ENCODE measurements around the gene PPARGC1A.

PPARGC1A gene

DNA sequence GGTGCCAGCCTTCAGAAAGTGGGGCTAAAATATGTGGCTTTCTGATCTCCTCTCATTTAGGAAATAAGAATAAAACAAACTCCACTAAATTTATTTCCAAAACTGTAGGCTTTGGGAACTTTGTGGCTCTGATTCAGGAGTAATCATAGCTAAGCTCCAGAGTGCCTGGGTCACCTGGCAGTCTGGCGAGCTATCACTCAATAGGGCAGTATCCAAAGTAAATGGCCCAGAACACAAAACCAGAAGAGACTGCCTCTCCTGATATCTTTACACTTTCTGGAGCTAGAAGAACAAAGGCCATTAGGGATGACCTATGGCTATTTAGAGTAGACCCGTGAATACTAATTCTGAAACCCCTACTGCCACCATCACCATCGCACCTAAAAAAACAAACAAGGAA, 17.0 kb upstream of the PPARGC1A start:
- DNase-seq, result no peak

DNA sequence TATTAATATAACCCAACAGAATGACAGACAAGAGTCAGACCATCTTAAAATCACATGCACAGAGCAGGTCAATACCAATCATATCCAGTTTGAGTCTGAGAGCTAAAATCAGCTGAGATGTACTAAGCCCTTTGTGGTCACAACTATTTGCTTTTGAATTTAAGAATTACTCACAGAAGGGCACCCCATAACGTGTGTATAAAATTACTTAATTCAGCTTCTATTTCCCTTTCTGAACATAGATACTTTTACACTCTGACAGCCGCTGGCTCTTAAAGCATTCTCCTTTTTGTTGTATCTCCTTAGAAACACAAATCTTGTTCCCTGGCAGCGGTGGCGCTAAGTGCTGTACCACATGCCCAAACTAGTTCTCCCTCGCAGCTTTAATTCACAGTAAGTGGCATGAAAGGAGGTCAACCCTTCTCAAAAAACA, 14.8 kb upstream of the PPARGC1A start:
- DNase-seq, result peak; percentile 49

DNA sequence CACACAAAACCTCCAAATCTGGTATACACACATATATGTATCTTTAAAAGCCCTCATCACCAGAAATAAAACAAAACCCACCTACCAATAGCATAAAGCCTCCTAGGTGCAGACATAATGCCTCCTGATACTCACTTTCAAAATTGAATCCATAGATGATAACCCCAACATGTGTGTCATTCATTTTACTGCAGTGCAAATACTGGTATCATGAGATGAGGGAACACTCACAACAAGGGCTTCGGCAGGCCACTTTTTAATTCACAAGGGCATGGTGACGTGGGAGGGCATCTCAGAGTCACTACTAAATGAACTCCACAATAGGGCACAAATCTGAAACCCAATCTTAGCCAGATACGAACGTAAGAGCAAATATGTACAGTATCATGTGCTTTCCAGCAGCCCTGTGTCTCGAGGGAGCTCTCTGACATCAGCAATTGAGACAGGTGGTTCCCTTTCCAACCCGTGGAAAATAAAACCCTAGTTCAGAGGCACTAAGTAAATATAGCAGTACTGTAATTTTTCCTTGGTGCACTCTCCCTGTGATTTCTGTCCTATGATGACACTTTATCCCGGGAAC, 14.1 kb upstream of the PPARGC1A start:
- peak; percentile 97 for DNase-seq

DNA sequence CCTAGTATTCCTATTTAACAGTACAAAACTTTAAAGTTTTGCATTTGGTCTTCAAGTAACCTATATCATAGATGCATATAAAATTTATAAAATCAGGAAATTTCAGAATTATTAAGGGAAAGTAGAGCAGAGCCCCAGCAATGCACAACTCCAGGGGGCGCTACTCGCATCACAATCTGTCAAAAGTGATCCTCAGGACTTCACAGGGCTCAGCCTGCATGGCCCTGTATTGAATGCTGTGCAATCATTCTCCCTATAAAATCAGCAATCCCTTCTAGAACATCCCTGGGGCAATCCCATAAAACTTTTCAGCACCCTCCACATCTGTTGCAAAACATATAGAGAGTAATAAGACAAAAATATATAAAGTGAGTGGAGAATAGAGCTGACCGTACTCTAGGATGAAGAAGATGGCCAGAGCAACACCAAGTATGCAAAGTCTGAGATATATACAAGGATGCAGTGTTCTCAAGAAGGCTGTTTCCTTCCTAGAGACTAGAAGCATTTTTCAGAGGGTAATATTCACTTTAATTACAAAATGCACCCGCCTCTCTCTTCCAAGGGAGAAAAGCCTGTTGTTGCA, 12.5 kb upstream of the PPARGC1A start:
- no peak for DNase-seq

DNA sequence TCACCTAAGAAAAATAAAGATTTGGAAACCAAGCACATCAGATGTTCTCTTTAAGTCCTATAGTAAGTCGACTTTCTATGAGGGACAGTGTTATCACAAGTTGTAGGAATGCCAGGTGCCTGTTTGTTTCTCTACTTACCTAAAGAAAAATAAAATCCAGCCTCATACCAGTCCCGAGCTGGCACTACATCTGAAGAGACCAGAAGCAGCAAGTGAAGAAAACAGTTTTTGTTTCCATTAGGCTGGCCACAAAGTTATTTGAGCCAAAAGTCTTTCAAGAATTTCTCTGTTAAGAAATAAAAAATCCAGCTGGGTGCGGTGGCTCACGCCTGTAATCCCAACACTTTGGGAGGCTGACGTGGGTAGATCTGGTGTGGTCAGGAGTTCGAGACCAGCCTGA, 10.8 kb upstream of the PPARGC1A start:
- no peak for DNase-seq

DNA sequence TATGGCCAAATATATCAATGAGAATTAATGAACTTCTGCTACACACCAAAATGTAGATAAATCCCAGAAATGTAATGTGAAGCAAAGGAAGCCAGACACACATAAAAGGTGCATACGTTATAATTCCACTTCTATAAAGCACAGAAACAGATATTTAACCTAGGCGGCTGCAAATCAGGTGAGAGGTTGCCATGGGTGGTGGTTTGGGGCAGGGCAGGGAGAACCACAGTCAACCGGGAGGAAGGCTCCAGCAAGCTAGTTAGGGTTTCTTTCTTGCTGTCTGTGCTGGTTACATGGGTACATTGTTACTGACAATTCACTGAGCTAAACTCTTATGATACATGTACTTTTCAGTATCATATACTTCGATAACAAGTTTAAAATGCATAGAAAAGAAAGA, 9.7 kb upstream of the PPARGC1A start:
- no peak for DNase-seq

DNA sequence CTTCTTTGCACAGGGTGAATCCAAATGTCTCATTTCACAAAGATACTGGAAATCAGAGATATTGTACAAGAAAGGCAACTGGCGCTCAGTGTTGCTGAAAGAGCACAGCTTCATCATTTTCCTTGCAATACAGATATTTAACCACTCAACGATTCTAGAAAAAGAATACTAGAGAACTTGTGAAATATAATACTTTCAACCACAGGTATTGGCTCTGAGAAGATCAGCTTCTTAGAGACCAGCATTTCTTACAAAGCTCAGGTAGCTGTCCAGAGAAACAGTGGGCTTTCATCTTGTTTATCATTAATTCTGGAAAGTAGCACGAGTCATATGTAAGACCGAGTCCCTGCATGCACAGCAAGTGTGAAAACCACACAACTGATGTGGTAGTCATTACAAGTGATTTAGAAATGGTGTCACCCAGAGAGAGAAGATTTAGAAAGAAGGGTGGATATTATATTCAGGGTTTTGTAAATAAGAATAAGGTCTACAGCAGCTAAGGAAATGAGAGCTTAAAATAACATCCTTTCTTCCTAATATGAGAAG, 7.8 kb upstream of the PPARGC1A start:
- DNase-seq, result no peak

DNA sequence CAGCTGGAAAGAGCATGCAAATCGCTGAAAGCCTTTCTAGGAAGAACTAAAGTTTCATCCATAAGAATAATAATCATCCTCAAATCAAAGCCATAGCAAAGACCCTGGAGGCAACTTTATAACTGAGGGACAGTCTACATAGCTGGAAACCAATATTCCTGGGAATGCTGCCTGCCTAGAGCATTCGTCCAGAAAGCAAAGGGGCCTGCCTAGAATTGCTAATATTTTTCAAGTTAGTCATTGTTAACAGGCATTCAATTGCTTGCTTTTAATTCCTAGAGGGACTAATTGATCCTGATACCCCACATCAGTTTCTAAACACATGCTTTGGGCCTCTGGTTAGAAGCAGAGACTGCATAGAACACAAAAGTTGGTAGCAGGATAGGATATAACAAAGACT, 4.2 kb upstream of the PPARGC1A start:
- no peak for DNase-seq

DNA sequence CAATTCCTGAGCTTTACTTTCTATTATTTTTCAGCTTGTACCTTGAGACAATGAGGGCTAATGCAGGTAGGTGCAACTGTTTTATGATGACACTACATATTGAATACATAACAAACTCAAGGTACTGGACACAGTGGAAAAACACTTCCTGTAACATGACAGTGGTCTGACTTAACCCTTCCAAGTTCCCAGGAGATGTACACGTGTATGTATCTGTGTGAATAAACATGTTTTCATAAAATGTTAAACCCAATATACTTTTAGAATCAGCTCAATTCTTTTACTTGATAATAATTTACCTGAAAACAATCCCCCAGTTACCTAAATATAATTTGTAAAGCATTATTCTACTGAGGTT, 1.2 kb upstream of the PPARGC1A start:
- no peak for DNase-seq

DNA sequence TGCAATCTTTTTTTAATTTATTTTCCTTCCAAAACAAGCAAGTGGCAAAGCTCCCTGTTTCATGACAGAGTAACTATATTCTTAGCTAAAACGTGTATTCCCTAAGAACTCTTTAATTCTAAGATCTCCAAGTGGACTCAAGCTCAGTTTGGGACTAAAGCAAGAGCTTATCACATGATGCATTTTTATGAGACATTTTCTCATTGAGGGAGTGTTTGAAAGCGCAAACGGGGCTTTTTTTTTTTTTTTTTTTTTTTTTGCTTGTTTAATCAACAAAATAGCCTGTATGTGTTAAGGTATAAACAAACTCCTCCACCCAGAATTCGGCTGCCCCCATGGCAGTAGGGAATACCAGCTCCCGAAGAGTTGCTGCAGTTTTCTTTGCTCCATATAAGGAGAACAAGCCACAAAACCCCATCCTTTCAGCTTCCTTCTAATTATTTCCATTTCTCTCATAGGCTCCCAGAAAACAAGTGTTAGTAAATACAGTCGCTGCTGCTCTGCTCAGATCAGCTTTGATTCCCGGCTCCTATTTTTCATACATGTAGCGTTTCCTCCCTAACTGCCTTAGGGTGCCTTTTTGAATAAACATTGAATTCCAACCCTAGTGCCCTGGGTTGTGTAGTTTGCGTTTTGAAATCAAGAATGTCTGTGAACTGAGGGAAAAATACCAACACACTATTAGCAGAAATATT, 669 bp upstream of the PPARGC1A start:
- no peak for DNase-seq

DNA sequence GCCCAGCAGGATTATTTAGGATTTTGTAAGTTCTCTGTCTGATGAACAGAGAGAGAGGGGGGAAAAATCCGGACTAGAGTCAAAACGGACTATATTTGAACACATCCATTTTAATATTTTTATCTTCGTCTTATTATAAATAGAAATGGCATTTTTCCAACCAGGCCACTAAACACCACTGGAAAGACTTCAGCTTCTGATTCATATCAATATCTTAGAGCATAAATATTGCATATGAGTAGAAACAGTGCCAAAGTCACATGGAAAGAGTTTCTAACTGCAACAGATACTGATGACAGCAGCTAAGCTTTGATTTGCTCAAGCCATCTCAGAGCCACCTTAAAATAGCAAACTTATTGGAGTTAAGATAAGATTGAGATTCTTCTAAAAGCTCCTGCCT, 456 bp downstream of the PPARGC1A start:
- no peak for DNase-seq

DNA sequence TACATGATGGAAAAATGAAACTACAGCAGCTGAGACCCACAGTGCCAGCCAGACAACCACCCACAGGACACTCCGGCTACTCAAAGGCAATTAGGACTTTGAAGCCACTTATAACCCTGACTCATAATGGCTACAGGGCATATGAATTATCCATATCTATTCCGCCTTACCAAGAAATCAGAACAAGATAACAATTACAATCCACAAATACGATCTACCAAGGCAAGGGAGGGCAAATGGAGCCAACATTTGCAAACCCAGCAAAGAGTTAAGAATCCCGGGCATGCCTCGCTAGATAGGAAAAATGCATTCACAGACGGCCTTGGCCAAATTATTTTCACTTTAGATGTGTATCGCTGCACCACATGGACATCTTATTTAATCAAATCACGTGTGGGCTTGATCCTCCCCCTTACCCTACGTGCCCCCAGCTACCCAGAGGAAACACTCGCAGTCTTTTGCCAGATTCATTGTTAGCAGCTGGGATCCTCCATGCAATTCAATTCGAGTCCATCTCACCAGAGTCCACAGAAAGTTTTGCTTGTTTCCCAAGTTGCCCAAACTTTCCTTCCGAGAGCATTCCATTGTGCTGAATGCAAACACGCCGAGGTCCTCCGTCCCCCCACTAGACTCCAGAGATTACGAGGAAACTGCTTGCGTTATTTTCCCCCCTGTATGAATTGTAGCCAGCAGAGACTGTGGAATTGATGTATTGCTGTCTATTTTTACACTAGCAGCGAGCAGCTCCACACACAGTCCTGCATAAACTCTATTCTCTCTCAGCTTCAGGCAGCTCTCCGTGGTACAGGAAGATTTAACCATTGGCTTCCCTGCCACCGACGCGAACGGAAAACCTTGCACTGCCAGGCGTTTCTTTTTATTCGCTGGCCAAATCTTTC, 1.2 kb downstream of the PPARGC1A start:
- DNase-seq, result peak; percentile 10

DNA sequence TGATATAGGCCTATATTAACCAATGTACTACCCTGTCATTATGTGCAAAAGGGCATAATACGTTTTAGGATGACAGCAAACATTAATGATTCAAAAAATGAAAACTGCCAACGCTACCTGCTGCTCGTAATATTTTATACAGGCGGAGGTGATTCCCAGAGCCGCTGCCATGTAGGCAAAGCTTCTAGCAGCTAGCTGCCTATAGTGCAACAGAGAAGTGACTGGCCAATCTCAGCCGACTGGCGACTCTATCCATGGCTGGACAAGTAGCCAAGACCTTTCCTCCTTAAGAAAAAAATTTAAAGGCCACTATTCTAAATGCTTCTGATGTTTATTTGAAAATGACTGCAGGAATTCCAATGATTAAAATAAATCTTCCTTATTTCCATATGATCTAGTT, 1.9 kb downstream of the PPARGC1A start:
- no peak for DNase-seq

DNA sequence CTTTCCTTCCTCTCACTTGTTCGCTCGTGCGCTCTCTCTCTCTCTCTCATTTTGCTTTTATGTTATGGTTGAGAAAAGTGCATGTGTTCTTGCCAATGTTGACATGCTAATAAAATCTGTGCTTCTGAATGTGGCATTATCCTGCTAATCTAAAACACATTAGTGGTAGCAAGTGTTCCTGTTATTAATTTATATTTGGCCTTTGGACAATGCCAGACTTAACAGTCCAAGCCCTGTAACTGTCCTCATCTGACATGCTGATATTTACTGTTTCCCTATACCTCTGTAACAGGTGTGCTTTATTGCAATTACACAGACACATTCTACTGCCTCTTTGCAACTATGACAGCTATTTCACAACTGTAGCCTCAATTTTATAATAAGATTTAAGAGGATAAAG, 2.7 kb downstream of the PPARGC1A start:
- DNase-seq, result no peak

DNA sequence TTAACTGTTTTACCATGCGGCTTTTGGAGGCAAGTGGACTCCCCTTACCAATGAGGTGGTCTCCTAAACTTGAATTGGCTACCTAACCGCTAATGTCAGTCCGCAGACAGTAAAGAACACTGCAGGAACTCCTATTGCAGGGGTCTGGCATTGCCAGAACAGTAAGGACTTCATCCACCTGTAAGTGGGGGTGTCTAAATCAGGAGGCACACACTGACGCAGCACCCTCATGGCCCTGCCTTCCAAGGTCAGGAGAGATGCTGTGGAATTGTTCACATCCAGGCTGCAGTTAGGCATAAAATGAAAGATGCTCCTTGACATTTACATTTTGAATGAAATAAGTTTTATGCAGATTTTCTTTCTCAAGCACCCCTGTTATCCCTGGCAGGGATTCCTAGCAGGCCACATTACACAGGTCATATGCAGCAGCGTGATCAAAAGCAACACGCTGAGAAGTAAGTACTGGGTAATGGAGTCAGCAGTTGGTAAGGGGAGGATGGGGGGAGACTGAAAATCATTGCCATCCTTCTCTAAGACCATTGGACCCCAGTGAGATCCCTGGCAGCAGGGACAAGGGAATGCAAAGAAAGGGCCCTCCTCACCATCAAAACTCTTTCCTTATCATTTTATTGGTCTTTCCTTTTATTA, 3.8 kb downstream of the PPARGC1A start:
- no peak for DNase-seq

DNA sequence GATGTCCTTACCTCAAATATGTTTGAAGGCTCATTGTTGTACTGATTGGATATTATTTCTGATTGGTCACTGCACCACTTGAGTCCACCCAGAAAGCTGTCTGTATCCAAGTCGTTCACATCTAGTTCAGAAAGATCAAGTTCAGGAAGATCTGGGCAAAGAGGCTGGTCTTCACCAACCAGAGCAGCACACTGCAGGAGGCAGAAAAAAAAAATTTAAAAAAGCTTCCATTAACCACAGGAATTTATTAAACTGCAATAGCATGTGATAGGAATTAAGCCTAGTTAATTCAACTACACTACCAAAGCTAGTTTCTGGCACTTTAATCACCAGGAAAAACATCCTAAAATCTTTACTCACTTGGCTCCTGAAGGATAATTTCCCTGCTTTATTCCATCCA, 5.1 kb downstream of the PPARGC1A start:
- DNase-seq, result no peak

DNA sequence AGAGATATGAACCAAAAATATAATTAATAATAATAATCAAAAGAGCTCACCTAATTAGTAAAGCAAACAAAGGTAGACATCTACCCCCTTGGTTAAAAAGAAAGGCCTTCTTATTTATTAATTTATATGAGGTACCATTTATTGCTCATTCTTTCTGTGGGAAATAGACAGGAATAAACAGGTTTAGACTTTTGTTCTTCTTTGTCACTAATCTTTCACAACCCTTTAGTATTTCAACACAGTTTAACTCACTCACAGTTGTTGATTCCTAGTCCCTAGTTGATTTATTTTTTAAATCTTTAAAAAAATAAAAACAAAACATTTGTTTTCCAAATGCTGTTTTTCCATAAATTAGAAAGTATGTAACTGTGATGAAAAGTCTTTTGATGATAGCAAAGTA, 5.6 kb downstream of the PPARGC1A start:
- no peak for DNase-seq

DNA sequence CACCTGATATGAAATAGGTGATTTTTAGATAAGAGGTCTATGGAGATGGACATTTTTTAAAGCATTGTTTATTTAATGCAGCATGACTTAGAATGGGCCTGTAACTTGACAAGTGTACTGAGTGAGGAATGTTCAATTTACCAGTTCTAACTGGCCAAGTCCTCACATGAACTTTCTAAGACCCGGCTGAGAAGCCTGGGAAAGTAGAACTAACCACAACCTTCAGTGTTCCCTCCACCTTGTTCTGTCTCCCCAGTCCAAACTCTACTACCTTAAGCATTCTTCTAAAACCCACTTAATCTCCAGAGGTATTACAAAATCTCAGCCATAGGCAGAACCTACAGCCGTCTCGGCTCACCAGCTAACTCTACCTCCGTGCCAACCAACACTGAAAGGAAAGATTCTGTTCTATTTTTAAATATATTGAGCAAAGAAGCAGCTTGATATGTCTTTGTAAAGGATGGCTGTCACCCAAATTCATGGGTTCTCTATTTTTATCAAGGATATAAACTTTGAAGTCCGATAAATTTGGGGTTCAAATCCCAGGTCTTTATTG, 6.8 kb downstream of the PPARGC1A start:
- DNase-seq, result no peak

DNA sequence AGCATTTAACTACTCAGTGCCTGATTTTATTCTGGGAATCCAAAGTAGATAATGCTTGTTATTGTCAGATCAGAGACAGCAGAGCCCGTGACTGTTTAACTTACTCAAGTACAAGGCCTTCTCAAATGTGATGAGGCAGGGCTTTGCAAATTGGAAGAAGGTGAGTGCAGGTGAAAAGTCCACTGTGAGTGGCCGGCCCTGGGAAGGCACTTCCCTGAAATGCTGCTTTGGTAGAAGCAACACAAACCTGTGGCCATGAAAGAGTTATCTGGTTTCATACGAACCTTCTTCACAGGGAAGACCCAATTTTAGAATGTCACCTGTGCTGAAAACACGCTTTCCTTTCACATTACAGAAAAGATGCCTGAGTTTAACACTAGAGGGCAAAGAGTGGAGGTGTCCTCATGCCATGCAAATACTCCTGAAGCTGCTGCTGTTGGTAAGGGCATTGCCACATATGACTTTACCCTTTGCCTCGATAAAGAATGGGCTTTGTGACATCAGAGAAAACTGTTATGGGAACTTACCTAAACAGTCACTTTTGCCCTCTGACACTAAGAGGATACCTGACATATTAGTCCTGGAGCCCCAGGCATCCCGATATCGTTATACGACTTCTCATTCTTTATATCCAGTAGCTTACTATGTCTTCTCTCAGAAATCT, 8.0 kb downstream of the PPARGC1A start:
- no peak for DNase-seq

DNA sequence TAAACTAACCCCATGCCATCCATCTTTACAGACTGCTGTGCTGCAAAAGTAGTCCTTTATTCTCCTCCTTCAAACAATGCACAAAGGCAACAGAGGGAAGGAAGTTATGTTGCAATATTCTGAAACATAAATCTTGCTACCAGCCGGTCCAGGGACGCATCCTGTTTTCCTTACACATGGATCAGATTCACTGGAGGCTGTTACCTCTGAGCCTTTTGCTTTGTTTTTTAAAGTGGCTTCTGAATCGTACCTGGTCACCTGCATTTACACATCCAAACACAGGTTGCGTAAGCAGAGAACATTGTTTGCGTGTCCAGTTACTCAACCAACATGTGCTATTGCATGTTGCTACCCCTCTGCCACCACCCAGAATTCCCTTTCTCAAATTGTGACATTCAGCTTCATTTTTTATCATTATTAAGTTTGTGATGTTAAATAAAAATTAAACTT, 8.8 kb downstream of the PPARGC1A start:
- no peak for DNase-seq

DNA sequence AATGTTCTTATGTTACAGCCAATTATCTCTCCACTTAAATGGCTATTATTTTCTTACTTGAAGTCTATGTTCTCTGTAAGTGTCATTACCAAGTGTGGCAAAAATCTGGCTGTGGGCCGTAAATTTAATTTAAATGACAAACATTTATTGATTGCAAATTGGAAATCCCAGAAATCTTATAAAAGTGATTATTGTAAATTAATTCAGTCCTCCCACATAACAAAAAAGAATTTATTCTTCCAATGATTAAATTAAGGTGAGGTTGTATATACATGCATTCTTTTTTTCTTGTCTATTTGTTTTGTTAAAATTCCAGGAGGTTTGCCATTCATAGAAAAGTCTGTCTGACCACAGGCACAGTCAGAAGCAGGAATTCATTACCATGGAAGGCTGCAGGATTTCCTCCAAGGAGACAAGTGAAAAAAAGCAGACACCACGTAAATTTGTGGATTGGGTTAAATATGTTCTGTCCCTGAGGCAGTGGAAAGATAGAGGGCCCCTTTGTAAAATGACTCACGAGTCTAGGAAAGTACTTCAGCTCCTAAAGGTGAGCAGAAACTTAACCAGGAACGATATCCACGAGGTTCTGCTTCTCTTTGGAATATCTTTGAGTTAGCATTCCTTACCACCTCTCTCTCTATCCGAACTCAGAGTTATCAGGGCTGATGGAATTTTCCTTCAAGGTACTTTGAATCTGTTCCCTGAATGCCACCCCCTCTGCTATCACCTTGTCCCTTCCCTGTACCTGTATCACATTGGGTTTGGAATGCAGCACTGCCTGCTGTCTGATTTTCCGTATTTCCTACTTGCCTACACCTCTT, 10.7 kb downstream of the PPARGC1A start:
- no peak for DNase-seq
